GM19455 (cell line): ENCODE measurements around the gene C1orf35.

ENCODE experiments used
- ATAC-seq: cut with Tn5 transposase; IDR thresholded peaks from one replicate; pipeline ENCODE4 v1.9.1; 2021; ENCODE audit not compliant: unreplicated experiment

Gene C1orf35

GRCh38 chr1:228109962-228110488 is 6.9 kb upstream of the C1orf35 start:
- no peak for ATAC-seq

- peak; percentile 93 for ATAC-seq
Measured at GRCh38 chr1:228109073-228109961, 6.2 kb upstream of the C1orf35 start, which contains the start of gene MRPL55. TSS of gene MRPL55 (minus strand) at chr1:228109299. CDS start at chr1:228108260, 1,039 bp downstream.

- ATAC-seq, result no peak
Measured at GRCh38 chr1:228108742-228109072, 5.6 kb upstream of the C1orf35 start.

- ATAC-seq, result no peak
Measured at GRCh38 chr1:228108055-228108690, 5.0 kb upstream of the C1orf35 start.

- no peak for ATAC-seq
Measured at GRCh38 chr1:228107636-228108035, 4.5 kb upstream of the C1orf35 start.

- no peak for ATAC-seq
Measured at GRCh38 chr1:228106800-228107054, 3.6 kb upstream of the C1orf35 start.

- ATAC-seq, result no peak
Measured at GRCh38 chr1:228105996-228106799, 3.1 kb upstream of the C1orf35 start.

GRCh38 chr1:228105270-228105995 is 2.3 kb upstream of the C1orf35 start:
- no peak for ATAC-seq

GRCh38 chr1:228104526-228105269 is 1.6 kb upstream of the C1orf35 start:
- no peak for ATAC-seq

- peak; percentile 23 for ATAC-seq
Measured at GRCh38 chr1:228101994-228102790, 933 bp downstream of the C1orf35 start.

- ATAC-seq, result no peak
Measured at GRCh38 chr1:228101614-228101993, 1.5 kb downstream of the C1orf35 start.

GRCh38 chr1:228100822-228101613 is 2.1 kb downstream of the C1orf35 start:
- ATAC-seq, result no peak

GRCh38 chr1:228099331-228099732 is 3.8 kb downstream of the C1orf35 start:
- no peak for ATAC-seq

- ATAC-seq, result no peak
Measured at GRCh38 chr1:228098323-228098931, 4.7 kb downstream of the C1orf35 start.

- no peak for ATAC-seq
Measured at GRCh38 chr1:228097333-228098081, 5.6 kb downstream of the C1orf35 start.

GRCh38 chr1:228096416-228097332 is 6.5 kb downstream of the C1orf35 start:
- ATAC-seq, result no peak
